ENCODE results near the gene C14orf119.

GRCh38 chr14:23093991-23094665, 1.2 kb upstream of the C14orf119 start:
- TF ChIP-seq, protein P1, sequence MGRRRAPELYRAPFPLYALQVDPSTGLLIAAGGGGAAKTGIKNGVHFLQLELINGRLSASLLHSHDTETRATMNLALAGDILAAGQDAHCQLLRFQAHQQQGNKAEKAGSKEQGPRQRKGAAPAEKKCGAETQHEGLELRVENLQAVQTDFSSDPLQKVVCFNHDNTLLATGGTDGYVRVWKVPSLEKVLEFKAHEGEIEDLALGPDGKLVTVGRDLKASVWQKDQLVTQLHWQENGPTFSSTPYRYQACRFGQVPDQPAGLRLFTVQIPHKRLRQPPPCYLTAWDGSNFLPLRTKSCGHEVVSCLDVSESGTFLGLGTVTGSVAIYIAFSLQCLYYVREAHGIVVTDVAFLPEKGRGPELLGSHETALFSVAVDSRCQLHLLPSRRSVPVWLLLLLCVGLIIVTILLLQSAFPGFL (CRISPR knock-in tag; IDR thresholded peaks at IDR 0.05; ENCODE audit: borderline replicate concordance), result no peak
- TF ChIP-seq, protein P2, sequence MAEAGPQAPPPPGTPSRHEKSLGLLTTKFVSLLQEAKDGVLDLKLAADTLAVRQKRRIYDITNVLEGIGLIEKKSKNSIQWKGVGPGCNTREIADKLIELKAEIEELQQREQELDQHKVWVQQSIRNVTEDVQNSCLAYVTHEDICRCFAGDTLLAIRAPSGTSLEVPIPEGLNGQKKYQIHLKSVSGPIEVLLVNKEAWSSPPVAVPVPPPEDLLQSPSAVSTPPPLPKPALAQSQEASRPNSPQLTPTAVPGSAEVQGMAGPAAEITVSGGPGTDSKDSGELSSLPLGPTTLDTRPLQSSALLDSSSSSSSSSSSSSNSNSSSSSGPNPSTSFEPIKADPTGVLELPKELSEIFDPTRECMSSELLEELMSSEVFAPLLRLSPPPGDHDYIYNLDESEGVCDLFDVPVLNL (CRISPR knock-in tag; IDR thresholded peaks at IDR 0.05; ENCODE audit: borderline replicate concordance, low read depth), result no peak

Measured in WTC11 (cell line).